ENCODE measurements around the gene TESPA1.
"Not testable (repeated sequence)": the region's sequence is repeated elsewhere in the genome, so short reads cannot be mapped to it uniquely, and the experiment has no call there.

The TESPA1 gene

DNA sequence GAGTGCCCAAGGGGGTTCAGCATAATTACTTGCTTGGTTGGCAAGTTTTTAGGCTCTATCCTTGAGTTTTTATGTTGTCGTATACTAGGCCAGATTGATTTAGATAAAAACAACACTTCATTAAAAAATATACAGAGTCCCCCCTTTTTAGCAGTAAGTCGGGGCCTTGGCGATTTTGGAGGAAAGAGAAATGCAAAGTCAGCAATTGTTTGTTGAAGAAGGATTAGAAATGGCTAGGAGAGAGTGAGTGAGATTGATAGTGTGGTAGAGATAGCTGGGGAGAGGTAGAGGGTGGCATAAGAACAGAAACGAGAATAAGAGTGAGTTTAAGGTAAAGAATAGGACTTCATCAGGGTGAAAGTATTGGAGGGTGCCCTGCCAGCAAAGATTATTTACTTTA, 41.3 kb downstream of the TESPA1 start:
- DNase-seq, result not testable (repeated sequence)

DNA sequence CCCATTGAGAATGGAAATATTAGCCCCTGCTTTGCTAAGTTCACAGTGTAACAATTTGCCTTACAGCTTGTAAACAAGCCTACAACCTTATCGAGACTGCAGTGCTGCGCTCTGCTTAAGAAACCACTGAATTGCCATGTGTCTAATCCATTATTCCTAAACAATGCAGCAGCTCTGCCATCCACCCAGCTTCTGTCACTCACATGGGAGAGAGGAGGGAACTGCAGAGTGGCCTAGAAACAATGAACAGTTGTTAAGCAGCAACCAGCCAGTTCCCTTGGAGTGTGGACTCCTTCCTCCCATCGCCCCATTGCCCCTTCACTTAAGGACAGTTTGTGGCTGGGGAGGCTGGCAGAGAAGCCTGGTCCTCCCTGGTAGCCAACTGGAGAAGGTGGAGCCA, 42.9 kb downstream of the TESPA1 start:
- DNase-seq, result no peak

DNA sequence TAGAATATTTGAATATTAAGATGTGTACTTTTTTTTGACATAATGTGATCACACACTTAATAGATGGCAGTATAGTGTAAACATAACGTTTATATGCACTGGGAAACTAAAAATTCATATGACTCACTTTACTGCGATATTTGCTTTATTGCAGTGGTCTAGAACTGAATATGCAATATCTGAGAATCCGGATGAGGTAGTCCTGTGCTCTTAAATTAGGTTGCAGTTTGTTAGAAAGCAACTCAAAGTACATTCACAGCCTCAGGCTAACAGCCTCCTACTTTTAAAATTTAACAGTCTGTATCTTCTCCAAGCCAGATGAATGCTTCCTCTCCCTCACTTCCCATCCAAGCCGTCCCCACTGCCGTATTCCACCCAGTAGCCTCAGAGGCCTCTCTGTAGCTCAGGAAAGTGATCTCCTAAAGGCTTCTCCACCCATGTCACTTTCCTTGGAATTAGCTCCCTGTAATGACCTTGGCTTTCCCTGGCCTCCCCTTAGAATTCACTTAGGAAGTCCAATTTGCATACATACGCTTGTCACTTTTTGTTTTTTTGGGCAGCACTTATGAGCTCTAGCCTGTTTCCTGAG, 43.7 kb downstream of the TESPA1 start:
- DNase-seq, result no peak

DNA sequence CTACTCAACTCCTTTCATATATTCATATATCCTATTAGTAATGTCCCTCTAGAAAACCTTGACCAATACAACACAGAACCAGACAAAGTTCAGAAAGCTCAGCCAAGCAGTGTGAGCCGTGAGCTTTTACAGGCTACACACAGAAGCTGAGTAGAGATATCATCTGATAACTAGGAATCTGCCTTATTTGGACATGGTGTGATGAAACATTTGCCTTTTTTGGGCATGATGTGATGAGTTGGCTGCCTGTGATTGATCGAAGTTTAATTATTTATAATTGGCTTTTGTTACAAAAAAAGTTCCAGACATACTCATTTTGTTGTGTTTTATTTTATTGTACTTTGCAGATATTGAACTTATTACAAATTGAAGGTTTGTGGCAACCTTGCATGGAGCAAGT, 46.6 kb downstream of the TESPA1 start:
- DNase-seq, result no peak

DNA sequence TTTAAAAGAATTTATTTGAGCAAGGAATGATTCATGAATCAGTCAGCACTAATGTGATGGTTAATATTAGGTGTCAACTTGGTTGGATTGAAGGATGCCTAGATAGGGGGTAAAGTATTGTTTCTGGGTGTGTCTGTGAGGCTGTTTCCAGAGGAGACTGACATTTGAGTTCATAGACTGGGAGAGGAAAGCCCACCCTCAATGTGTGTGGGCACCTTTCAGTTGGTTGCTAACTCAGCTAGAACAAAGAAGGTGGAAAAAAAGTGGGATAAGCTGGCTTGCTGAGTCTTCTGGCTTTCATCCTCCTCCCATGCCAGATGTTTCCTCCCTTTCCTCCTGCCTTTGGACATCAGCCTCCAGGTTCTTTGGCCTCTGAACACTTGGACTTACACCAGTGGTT, 47.2 kb downstream of the TESPA1 start:
- no peak for DNase-seq

DNA sequence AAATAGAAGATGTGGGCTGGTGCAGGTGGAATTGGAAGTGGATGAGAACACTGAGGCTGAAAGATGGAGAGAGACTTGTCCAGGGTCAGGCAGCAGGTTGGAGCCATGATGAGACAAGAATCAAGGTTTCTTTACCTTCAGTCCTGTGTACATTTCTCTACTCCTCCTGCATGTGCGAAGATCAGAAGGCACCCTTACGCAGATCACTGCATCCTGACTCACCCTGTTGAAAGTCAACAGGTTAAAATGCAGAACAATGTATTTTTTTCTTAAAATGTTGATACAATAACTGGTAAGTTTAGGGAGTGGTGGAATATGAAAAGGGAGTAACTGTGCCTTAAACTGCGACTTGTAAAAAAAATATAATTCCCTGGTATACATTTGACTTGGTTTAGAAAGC, 47.8 kb downstream of the TESPA1 start:
- DNase-seq, result no peak

DNA sequence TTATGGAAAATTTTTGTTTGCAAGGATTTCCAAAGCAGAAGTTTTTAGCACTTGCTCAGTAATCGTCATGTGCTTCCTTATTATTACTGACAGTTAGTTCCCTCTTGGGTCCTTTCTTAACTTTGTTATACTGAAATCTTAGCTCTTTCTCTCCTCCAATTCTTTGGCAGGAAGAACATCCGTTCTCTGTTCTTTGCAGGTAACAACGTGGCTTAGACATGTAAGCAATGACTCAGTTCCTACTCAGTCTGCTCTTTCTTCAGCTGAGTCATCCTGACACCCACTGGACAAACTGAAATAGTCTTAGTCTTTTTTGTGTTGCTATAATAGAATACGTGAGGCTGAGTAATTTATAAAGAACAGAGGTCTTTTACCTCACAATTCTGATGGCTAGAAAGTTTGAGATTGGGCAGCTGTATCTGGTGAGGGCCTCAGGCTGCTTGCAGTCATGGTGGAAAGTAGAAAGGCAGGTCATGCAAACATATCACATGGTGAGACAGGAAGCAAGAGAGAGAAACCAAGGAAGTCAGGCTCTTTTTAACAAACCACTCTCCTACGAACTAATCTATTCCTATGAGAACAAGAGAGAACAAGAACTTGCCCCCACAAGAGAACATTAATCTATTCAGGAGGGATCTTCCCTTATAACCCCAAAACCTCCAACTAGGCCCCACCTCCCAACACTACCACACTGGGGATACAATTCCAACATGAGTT, 49.2 kb downstream of the TESPA1 start:
- no peak for DNase-seq

DNA sequence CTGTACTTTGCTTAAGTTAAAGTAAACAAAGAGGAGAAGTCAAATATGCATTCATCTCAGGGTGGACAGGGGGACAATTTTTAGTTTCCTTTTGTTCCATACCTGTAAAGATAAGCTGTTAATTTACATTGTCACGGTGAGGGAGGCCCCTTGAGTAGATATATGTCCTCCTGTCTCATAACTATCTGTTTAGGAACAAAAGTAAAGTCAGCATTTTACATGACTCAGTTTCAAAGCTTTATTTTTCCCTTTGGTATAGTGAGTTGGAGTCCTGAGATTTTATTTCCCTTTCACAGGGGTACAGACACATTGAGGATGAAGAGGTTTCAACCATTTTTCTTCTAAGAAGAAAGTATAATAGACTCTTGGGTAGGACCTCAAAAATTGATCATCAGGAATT, 50.1 kb downstream of the TESPA1 start:
- DNase-seq, result no peak

DNA sequence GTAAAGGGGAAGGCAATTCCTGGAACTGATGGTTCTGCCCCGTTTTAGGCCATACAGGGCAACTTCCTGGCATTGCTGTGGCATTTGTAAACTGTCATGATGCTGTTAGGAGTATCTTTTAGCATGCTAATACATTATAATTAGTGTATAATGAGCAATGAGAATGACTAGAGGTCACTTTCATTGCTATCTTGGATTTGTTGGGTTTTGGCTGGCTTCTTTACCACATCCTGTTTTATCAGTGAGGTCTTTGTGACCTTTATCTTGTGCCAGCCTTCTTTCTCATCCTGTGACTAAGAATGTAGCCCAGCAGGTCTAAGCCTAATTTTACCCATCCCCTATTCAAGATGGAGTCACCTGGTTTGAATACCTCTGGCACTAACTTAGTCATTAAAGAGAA, 51.2 kb downstream of the TESPA1 start:
- DNase-seq, result no peak

DNA sequence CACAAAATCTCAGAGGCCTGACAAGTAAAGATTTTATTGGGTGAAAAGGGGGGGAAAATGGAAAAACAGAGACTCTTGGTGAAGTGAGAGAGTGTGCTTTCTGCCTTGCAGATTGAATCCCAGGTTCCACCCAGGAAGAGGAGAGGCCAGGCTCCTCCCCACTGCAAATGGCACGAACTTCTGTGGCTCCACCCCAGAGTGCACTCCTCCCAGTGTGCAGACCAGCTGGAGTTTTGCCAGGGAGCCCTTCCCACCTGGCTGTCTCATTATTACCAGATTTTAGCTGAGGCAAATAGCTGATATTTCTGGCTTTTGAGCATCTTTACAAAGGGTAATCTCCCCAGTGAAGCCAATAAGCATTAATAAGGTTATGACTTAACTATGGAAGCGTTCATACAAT, 51.9 kb downstream of the TESPA1 start:
- no peak for DNase-seq

DNA sequence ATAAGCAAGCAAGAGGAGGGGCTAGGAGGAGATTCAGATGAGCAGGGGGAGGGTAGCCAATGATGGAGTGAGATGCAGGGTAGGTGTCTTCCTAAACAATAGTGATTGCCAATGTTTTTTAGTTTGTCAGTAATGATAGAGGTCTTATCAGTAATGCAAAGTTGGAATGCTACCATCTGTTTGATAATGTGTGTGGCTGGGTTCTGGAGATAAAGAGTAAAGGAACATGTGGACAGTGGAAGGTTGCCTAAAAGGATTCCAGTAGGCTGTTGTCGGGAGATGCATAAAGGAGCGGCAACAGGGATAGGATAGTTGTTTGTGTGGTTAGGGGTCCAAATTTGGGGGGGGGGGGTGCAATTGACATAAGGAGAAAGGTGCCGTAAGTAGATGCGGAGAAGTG, 52.5 kb downstream of the TESPA1 start:
- DNase-seq, result no peak

DNA sequence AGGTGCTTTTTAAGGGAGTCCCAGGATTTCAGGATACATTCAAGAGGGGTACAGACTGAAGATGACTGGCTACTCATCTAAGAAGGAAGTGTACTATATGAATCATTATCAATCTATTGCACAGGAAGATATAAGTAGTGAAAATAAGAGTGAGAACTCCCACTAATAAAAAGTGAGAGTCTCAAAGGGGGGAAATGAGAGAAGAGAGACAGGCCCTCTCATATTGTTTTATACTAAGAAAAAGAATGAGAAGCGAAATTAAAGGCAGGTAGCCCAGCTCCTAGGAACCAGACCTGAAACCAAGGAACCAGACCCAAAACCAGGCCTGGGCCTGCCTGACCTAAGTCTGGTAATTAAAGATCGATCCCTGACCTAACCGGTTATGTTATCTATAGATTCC, 54.6 kb downstream of the TESPA1 start:
- DNase-seq, result no peak

DNA sequence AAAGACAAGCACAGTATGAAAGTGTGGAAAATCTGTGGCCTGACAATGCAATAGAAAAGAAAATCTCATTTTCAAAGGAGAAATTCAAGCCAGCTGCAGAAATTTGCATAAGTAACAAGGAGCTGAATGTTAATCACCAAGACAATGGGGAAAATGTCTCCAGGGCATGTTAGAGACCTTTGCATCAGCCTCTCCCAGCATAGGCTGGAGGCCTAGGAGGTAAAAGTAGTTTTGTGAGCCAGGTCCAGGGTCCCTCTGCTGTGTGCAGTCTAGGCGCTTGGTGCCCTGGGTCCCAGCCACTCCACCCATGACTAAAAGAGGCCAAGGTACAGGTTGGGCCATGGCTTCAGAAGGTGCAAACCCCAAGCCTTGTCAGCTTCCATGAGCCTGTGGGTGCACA, 58.3 kb downstream of the TESPA1 start:
- no peak for DNase-seq

DNA sequence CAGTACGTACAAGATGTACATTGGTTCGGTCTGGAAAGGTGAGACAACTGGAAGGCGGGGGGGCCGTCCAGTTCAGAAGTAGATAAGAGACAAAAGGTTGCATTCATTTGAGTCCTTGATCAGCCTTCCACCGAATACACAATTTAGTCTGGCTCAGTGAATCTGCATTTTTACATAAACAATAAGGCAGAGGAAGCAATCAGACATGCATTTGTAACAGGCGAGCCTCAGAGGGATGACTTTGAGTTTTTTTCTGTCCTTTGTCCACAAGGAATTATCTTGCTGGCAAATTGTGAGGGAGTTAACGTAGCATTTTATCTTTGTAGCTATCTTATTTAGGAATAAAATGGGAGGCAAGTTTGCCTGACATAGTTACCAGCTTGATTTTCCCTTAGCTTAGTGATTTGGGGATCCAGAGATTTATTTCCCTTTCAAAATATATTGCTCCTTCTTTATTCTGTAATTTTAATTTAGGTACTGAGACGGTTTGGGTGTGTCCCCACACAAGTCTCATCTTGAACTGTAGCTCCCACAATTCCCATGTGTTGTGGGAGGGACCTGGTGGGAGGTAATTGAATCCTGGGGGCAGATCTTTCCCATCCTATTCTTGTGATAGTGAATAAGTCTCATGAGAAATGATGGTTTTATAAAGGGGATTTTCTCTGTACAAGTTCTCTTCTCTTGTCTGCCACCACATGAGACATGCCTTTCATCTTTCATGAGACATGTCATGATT, 59.4 kb downstream of the TESPA1 start:
- DNase-seq, result no peak

DNA sequence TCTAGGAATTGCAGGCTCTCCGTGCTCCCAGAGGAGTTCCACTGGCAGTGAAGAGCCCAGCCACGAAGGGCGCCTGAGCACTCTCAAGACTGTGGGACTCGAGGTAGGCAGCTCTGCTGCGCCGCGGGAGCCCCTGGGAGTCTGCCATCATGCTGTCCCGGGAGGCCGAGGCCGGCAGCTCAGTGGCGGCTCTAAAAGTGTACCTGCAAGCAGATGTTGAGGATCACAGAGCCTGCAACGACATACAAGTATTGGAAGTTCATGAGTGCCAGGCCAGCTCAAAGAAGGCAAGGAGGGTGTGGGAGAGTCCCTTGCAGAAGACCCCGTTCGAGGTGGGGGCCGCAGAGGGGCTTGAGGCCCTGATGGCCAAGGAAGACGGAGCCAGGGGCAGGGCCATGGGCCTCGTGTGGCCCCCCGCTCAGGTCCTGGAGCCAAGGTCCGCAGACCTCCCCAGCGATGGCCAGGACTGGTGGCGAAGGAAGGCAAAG, 67.5 kb downstream of the TESPA1 start:
- DNase-seq, result no peak

Data from NCI-H146 (cell line).